NCI-H345 treated with DMSO at 0.1 percent for 48 hours (cell line): ENCODE results near the gene CEMIP.

Experiments
- DNase-seq: peaks from one replicate; lab custom pipeline; 2025; ENCODE audit not compliant: unreplicated experiment; lab: John Stamatoyannopoulos, UW

Gene CEMIP

DNA sequence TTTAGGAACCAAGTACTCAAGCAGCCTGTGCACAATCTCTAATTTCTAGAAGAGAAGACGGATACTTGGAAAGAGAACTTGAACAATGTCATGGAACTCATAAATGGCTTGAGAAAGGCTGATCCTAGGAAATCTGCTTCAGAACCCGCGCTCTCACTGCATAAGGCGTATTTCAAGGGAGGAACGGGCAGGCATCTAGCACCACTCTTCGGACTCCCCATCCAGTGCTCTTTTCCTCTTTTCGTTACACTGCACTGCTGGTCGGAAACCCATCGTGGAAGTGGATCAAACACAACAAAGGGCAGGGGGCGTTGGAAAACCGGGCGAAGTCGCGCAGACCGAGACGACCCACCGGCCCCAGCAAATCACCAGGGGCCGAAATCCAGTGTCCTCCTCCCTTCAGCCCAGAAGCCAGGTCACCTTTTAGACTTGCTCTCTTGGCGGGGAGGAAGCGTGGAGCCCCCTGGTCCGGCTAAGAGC lies 221.0 kb downstream of the CEMIP start:
- DNase-seq, result no peak

GRCh38 chr15:81000624-81001151 lies 221.5 kb downstream of the CEMIP start, which contains the start of gene TLNRD1:
Gene TLNRD1, plus strand, starts transcription at chr15:81000923. Its CDS starts 1,349 bp downstream, at chr15:81002272.
- peak; percentile 44 for DNase-seq
